ENCODE measurements around the gene PPME1. TPM values are rescaled to one million over a fixed set of nuclear protein-coding genes. Genes with fewer than 3 reads are reported as not detected.

The PPME1 gene
- total RNA-seq, 1 donor from 2014 or later = 45.0 TPM

- DNase-seq (ENCODE audit: extremely low spot score, unreplicated experiment) = no peak
- Mint-ChIP-seq H3K4me1 (ENCODE audit: unreplicated experiment) (no peaks in the 10 kb centered on the region), H3K27ac (peak overlapping the region; percentile 59), H3K27me3 (no peaks in the 10 kb centered on the region), H3K4me3 (no peak overlapping the region), H3K9me3 (peaks cover 20% of the 10 kb centered on the region), H3K36me3 (peaks cover 24% of the 10 kb centered on the region)
- TF ChIP-seq, protein P1, sequence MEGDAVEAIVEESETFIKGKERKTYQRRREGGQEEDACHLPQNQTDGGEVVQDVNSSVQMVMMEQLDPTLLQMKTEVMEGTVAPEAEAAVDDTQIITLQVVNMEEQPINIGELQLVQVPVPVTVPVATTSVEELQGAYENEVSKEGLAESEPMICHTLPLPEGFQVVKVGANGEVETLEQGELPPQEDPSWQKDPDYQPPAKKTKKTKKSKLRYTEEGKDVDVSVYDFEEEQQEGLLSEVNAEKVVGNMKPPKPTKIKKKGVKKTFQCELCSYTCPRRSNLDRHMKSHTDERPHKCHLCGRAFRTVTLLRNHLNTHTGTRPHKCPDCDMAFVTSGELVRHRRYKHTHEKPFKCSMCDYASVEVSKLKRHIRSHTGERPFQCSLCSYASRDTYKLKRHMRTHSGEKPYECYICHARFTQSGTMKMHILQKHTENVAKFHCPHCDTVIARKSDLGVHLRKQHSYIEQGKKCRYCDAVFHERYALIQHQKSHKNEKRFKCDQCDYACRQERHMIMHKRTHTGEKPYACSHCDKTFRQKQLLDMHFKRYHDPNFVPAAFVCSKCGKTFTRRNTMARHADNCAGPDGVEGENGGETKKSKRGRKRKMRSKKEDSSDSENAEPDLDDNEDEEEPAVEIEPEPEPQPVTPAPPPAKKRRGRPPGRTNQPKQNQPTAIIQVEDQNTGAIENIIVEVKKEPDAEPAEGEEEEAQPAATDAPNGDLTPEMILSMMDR (conservative IDR thresholded peaks at IDR 0.05) = no peak
These were observed 24.7 kb downstream of the PPME1 start for GRCh38 chr11:74195828-74196227.

- Mint-ChIP-seq H3K27ac (peak overlapping the region; percentile 59), H3K4me1 (ENCODE audit: unreplicated experiment) (no peaks in the 10 kb centered on the region), H3K27me3 (no peaks in the 10 kb centered on the region), H3K36me3 (peaks cover 21% of the 10 kb centered on the region), H3K4me3 (no peak overlapping the region), H3K9me3 (peaks cover 16% of the 10 kb centered on the region)
- TF ChIP-seq, protein P1 (conservative IDR thresholded peaks at IDR 0.05) = no peak
- no peak for DNase-seq (ENCODE audit: extremely low spot score, unreplicated experiment)
These were observed 25.8 kb downstream of the PPME1 start for GRCh38 chr11:74196781-74197486.

GRCh38 chr11:74203966-74204365, 32.9 kb downstream of the PPME1 start:
- Mint-ChIP-seq H3K27ac (no peak overlapping the region), H3K36me3 (peaks cover 31% of the 10 kb centered on the region), H3K4me1 (ENCODE audit: unreplicated experiment) (no peaks in the 10 kb centered on the region), H3K9me3 (peaks cover 3% of the 10 kb centered on the region), H3K4me3 (no peak overlapping the region), H3K27me3 (no peaks in the 10 kb centered on the region)
- no peak for DNase-seq (ENCODE audit: extremely low spot score, unreplicated experiment)
- TF ChIP-seq, protein P1 (conservative IDR thresholded peaks at IDR 0.05) = no peak

DNA sequence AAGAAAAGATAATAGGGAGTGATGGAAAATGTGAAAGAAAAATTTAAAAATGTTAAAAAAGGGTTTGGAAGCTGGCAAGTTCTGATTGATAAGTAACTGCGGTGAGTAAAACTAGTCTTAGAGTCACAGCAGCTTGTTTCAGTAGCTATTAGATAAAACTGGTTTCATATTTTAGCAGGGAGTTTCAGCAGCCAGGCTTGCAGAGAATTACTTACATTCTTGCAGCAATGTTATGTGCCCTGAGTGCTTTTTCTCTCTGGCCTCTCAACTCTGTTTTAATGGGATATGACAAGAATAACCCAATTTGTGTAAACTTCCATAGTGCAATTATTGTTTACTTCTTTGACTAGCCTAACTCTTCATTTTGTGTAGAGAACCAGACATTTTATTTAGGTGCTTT, 33.6 kb downstream of the PPME1 start:
- Mint-ChIP-seq H3K27ac (no peak overlapping the region), H3K36me3 (peaks cover 30% of the 10 kb centered on the region), H3K4me1 (ENCODE audit: unreplicated experiment) (no peaks in the 10 kb centered on the region), H3K9me3 (no peaks in the 10 kb centered on the region), H3K4me3 (no peak overlapping the region), H3K27me3 (no peaks in the 10 kb centered on the region)
- no peak for DNase-seq (ENCODE audit: extremely low spot score, unreplicated experiment)
- TF ChIP-seq, protein P1 (conservative IDR thresholded peaks at IDR 0.05) = no peak

- TF ChIP-seq, protein P1 (conservative IDR thresholded peaks at IDR 0.05) = no peak
- no peak overlapping the region for H3K27ac Mint-ChIP-seq
These were observed 34.1 kb downstream of the PPME1 start for GRCh38 chr11:74205181-74205580.

More at GRCh38 chr11:74205181-74205580, 34.1 kb downstream of the PPME1 start:
- no peaks in the 10 kb centered on the region for H3K4me1 Mint-ChIP-seq (ENCODE audit: unreplicated experiment)
- no peaks in the 10 kb centered on the region for H3K9me3 Mint-ChIP-seq
- DNase-seq (ENCODE audit: extremely low spot score, unreplicated experiment) = no peak
- H3K27me3 Mint-ChIP-seq = no peaks in the 10 kb centered on the region
- no peak overlapping the region for H3K4me3 Mint-ChIP-seq
- peaks cover 32% of the 10 kb centered on the region for H3K36me3 Mint-ChIP-seq
